ENCODE measurements around the gene GDF15. TPM values are rescaled to one million over a fixed set of nuclear protein-coding genes. Genes with fewer than 3 reads are reported as not detected.
"Not testable (repeated sequence)": the region's sequence is repeated elsewhere in the genome, so short reads cannot be mapped to it uniquely, and the experiment has no call there.

The GDF15 gene
- total RNA-seq, 1 donor from 2014 or later = 190 TPM

DNA sequence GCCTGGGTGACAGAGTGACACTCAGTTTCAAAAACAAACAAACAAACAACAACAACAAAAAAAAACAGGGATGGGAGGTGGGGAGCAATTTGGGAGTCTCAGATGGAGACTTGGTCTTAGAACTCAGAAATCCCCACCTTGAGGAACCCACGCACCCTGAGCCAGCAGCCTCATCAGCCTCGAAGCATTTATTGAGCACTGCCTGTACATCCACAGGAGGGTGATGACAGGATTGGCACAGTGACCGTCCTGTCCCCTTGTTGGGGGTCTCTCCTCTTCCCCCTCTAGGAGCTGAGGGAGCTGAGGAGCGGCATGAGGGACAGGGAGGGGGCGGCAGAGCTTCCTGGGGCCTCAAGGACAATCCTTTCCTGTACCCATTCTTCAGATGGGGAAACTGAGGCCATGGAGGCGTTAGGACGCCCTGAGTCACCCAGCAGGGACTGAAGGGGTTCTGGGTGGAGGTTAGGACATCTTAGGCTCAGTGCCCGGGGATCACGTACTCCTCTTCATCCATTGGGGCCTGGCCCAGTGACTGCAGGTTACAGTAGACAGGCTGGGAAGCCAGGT is 5.6 kb downstream of the GDF15 start:
- DNase-seq (ENCODE audit: low read depth) = no peak

DNA sequence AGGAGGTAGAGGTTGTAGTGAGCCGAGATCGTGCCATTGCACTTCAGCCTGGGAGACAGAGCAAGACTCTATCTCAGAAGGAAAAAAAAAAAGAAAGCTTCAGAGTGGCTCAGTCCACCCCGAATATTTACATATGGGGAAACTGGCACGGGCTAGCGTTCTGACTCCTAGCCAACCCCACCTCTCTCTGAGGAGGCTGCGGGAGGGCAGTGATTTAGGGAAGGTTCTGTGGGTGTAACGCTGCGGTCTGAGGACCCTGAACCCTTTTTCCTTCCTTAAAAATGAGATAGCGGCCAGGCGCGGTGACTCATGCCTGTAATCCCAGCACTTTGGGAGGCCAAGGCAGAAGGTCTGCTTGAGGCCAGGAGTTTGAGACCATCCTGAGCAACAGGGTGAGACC is 6.5 kb downstream of the GDF15 start:
- no peak for DNase-seq (ENCODE audit: low read depth)

DNA sequence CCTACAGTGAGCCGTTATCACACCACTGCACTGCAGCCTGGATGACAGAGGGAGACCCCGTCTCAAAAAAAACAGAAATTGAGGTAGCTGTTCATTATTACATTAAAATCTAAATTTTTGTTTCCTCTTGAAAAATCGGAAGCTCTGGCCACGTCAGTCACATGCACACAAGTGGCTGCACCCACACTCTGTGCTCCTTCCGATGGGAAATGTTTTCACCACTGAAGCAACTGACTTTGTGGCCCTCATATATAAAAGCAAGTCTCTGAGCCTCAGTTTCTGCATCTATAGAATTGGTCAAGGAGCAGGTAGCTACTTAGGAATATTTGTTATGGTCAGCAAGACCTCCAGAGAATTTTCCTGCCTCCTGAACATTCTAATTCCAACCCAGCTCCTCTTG is 7.0 kb downstream of the GDF15 start:
- DNase-seq (ENCODE audit: low read depth) = no peak

DNA sequence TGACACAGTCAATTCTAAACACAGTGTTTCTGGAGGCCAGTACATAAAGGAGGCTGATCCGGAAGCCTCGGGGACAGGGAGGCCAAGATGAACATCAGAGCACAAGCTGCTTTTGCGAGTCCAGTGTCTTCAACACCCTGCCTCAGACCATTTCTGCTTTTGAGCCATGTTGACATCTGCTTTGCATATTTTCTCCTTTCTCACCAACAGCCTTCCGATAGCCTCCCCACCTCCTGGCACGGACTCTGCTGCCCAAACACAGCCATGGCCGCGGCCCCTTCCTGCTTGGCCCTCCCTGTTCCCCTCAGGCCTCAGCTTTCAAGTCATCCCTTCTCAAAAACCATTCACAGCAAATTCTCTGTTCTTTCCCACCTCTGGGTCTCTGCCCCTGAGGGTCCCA is 7.9 kb downstream of the GDF15 start:
- no peak for DNase-seq (ENCODE audit: low read depth)

DNA sequence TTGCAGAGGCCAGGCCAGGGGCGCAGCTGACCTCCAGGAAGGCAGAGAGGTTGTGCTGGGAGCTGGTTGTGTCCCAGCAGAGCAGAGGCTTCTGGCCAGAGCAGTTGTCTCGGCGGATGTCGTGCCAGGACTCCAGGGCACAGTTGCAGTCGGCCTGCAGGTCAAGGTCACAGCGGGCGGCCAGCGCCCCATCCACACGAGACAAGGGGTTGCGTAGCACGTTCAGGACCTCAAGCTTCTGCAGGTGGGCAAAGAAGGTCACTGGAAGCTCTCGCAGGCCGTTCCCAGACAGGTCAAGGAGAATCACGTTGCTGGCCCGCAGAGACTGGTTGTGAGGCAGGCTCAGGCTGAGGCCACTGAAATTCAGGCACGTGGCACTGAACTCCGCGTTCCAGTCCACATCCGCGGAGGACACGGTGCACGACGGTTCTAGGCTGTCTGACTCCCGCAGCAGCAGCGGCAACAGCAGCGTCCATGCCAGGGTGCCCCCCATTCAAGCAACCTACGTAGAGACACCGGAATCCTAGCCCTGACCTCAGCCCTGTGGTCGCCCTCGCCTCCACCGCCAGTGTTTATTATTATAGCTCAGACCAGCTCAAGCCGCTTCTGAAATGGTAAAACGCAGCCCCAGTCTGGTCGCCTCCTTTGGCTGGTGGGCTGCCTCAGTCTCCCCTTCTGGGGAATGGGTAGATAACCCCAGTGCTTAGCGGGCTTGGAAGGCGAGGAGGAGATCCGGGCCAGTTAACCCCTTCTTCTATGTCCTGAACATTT is 10.7 kb downstream of the GDF15 start:
- no peak for DNase-seq (ENCODE audit: low read depth)

DNA sequence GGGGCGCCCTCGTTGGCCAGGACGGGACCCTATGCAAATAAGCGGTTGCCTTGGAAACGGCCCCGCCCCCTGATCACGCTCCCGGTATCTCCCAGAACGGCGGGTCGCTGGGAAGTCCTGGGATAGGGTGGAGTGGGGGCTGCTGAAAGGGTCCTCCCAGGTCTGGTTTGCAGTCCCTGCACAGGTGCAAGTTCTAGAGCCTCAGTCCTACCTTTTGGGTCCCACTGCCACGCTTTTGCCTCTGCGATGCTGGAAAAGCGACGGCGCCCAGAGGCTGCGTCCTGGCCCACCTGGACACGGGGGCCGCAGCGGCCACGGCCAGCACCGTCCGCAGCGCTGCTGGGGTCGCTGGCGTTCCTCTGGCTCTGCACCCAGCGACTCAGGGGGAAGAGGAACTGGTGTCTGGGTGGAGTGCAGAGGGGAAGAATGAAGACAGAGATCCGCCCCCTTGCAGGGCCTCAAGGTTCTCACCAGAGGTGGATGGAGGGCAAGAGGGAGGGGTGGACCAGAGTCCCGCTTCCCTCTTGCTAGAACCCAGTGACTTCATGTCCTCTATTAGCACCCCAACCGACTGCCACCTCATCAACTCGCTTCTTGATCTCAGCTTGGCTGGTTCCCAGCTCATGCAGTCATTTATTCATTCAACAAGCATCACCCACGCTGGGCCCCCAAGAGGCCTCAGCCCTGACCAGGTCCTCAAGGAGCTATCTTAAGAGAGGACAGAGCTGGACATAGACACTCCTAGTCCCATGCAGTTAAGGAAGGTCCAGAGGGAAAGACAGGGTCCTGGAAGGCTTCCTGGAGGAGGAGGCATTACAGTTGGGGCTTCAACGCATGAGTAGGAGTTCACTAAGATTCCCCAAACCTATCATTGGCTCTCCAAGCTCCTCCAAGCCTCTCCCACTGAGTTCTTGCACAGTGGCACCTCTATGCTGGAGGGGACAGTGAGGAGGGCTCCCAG is 11.6 kb downstream of the GDF15 start, which contains the start of gene LRRC25:
LRRC25 (minus strand) TSS at position 381 of the 961 bp plus-strand sequence. CDS start 659 bp downstream, outside the sequence.
- no peak for DNase-seq (ENCODE audit: low read depth)

DNA sequence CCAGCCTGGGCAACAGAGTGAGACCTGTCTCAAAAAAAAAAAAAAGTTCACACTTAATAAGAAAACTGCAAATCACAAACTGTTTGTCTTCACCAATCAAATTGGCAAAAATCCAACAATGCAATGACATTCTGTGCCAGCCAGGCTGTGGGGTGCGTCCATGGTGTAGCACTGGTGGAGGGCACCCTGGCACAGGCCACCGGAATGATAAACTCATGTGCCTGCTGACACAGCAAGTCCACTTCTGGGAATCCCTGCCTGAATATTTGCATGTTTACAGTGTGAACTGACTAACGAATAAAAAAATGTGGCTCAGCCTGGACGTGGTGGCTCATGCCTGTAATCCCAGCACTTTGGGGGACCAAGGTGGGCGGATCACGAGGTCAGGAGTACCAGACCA is 13.1 kb downstream of the GDF15 start:
- DNase-seq (ENCODE audit: low read depth) = peak; percentile 89

DNA sequence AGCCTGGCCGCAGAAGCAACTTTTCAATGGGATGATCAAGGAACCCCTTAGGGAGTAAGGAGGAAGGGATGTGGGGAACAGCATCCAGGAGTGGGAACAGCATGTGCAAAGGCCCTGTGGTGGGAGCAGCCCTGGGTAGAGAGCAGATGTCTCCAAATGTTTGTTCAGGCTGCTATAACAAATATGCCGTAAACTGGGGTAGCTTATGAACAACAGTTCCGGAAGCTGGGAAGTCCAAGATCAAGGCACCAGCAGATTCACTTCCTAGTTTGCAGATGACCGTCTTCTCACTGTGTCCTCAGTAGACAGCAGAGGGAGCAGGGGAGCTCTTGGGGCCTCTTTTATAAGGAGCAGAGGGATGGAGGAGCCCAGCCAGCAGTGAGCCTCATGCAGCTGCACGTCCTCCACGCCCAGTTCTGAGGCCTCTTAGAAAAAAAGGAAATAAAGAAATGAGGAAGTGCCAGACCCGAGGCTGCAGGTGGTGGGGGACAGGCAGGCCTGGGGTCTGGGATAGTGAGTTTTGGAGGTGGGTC is 15.7 kb downstream of the GDF15 start:
- peak; percentile 87 for DNase-seq (ENCODE audit: low read depth)

DNA sequence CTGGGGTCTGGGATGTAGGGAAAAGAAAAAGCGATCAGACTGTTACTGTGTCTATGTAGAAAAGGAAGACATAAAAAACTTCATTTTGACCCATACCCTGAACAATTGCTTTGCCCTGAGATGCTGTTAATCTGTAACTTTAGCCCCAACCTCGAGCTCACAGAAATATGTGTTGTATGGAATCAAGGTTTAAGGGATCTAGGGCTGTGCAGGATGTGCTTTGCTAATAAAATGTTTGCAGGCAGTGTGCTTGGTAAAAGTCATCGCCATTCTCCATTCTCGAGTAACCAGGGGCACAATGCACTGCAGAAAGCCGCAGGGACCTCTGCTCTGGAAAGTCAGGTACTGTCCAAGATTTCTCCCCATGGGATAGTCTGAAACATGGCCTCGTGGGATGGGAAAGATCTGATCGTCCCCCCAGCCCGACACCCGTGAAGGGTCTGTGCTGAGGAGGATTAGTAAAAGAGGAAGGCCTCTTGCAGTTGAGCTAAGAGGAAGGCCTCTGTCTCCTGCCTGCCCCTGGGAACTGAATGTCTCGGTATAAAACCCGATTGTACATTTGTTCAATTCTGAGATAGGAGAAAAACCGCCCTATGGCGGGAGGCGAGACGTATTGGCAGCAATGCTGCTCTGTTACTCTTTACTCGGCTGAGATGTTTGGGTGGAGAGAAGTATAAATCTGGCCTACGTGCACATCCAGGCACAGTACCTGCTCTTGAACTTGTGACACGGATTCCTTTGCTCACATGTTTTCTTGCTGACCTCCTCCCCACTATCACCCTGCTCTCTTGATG is 16.7 kb downstream of the GDF15 start:
- peak; percentile 67 for DNase-seq (ENCODE audit: low read depth)

DNA sequence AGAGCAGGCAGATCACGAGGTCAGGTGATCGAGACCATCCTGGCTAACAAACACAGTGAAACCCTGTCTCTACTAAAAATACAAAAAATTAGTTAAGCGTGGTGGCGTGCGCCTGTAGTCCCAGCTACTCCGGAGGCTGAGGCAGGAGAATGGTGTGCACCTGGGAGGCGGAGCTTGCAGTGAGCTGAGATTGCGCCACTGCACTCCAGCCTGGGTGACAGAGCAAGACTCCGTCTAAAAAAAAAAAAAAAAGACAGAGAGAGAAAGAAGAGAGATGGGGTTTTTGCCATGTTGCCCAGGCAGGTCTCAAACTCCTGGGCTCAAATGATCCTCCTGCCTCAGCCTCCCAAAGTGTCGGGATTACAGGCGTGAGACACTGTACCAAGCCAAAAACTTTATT is 19.8 kb downstream of the GDF15 start:
- DNase-seq (ENCODE audit: low read depth) = not testable (repeated sequence)

DNA sequence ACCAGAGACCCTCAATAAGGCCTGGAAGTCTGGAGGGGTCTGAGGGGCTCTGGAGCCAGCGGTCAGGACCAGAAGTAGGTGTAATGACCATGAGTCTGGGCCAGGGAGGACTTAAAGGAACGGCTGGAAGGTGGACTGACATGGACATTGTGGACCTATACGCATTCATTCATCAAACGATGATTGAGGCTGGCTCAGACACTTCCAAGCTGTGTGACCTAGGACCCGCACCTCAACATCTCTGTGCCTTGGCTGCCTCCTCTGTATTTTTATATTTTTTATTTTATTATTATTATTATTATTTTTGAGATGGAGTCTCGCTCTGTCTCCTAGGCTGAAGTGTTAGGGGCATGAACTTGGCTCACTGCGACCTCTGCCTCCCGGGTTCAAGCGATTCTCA is 20.8 kb downstream of the GDF15 start:
- DNase-seq (ENCODE audit: low read depth) = no peak

DNA sequence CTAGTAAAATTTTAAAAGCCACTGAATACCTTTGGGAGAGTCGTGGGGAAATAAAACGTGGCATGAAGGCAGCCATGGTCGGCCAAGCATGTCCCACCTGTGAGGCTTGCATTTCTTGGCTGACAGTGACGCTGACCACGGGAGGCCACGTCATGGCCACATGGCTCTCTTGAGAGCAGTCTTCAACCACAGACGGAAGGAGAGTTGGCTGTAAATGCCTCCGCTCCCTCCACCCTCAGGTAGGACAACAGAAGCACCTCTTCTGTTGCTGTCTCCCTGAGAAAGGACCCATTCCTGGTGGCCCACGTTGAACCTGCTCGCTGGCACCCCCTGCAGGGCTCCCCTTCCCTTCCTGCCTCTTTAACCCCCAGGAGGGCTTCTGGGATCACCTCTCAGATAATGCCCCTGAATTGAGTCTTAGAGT is 22.1 kb downstream of the GDF15 start:
- DNase-seq (ENCODE audit: low read depth) = peak; percentile 96

DNA sequence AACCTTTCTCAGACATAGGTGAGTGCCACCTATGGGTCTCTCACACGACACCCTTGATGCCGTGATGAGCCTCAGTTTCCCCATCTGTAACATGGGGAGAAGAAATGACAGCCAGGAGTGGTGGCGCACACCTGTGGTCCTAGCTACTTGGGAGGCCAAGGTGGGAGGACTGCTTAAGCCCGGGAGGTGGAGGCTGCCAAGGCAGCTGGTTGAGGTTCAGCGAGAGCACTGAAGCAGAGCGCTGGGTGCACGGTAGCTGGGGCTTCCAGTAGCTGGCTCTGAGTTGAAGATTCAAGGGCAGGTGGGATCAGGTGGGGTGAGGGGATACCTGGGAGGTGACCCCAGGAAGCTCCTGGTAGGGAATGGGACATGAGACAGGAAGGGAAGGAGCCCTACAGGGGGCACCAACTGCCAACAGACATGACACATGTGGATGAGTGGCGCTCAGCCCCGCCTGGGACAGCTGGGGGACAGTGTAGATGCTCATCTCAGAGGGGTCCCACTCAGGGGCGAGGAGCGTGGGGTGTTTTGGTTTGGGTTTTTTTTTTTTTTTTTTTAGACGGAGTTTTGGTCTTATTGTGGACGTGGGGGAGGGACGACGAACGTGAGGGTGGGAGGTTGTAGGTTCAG is 26.8 kb downstream of the GDF15 start:
- no peak for DNase-seq (ENCODE audit: low read depth)

DNA sequence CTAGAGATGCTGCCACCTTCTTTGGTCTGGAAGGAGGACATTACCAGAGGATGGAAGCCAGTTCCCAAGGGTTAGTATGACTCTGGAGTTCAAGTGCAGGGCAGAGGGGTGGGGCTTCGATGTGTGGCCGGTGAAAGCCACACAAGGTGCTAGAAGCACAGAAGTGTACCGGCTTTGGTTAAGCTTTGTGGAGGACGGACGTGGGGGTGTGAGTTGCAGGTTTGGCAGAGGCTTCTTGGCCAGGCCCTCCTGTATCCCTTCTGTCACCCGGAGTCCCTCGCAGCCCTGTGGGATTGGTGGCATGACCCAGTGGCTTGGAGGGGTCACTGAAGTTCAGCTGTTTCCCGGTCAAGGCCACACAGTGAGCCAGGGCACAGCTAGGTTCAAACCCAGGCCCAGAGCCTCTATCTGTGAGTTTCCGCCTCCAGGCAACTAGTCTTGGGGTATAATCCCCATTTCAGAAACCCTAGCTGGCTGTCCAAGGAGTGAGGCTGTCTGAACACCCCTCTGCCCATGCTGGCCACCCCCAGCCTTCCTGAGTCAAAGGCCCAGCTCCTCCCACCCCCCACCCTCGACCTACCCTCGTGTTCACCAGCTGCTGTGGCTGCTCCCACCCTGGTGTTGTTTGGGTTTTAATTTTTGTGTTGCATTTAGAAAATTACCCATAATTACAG is 28.7 kb downstream of the GDF15 start:
- DNase-seq (ENCODE audit: low read depth) = peak; percentile 37

DNA sequence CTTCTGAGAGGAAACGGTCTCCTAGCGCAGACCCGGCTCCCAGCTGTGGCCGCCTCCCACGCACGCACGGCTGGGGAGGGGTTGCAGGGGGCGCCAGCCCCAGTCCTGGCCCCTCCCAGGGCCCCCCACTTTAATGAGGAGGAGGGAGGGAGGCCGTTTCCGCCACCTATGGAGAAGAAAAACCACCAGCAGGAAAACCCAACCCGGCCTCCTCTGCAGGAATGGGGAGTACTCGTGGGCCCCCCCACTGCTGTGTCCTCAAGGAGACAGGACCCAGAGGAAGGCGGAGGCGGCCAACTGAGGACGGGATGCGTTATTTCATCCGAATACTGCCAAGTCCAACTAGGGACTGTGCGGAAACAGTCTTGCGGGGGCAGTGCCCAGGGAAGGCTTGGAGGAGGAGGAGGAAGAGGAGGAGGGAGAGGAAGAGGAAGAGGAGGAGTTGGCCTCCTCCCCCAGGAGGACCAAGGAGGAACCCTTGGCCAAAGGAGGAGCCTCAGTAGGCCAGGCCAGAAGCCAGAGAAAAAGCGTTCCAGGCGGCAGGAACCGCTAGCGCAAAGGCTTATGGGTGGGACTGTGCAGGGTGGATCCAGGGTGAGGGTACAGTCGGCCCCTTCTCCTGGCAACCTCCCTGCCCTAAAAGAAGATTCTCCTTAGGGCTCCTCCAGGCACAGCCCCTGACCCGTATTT is 29.4 kb downstream of the GDF15 start:
- DNase-seq (ENCODE audit: low read depth) = no peak

DNA sequence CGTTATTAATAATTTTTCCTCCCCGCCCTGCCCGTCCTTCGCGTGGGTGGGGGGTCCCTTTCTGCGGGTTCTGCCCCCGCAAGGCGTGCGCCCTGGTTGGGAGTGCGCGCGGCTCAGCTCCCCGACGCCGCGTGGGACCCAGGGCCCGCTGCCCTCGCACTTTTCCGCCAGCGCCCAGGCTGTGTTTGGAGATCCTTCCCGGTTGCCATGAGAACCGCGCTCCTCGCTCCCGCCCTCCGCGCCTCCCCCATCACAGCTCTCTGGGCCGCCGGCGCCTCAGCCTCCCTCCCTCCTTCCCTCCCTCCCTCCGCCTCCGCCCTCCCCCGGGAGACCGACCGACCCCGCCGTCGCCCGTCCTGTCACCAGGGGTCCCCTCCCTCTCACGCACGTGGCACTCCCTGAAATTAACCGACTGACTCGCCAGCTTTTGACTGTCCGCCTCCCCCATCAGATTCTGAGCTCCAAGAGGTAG is 30.9 kb downstream of the GDF15 start:
- peak; percentile 60 for DNase-seq (ENCODE audit: low read depth)

DNA sequence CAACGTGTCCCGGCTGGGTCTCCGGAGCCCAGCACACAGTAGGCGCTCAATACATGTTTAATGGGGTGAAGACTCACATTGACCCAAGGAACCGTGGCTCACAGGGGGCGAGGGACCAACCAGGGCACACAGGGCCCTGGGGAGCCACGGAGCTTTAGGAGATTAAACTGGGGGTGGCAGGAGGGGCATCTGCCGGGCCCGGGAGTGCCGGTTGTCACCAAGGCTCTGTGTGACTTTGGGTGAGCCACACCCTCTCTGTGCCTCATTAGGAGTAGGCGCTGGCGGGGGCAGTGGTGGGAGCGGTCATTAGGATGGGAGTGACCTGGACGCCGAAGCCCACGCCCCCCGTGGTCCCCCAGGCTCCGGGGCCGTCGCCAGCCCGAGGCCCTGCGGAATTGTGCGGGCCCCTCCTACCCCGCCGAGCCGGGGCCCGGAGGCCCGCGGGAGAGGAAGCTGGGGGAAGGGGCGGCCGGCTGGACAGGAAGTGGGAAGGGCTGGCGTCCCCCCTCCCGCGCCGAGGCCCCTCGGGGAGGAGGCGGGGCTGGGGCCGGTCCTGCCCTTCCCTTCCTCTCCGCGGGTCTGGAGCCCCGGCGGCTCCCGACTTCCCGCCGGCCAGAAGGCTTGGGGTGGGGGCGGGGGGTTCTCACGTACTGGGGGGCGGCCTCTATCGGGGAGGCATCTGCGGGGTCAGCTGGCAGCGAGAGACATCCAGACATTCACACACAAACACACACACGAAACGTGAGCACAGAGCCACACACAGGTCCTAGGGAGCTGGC is 31.5 kb downstream of the GDF15 start:
- no peak for DNase-seq (ENCODE audit: low read depth)

DNA sequence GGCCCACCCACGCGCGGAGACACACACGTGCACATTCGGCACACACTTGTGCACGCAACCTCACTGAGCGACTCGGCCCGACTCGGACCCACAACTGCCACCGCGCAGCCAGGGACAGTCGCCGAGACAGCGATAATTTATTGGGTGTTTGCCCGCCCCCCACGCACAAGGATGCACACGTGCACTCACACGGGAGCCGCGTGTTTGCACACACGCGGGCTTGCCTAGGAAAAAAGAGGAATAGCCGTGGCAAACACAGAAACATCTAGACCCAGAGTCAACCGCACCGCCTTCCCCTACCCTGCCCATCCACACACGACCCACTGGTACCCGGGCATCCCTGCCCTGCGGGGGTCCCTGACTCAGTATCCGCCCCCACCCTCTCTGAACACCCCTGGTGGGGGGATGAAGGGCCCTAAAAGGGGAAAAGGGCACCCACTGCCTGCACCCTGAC is 32.1 kb downstream of the GDF15 start:
- no peak for DNase-seq (ENCODE audit: low read depth)

Measured in renal cortical epithelial cell (primary cell).